ENCODE measurements around the gene BSND. TPM values are rescaled to one million over a fixed set of nuclear protein-coding genes. Genes with fewer than 3 reads are reported as not detected.
"Not testable (repeated sequence)": the region's sequence is repeated elsewhere in the genome, so short reads cannot be mapped to it uniquely, and the experiment has no call there.

The BSND gene
- total and polyA plus RNA-seq, 8 donors: not detected

GRCh38 chr1:55021942-55022546 lies 23.3 kb downstream of the BSND start:
- DNase-seq: peak; percentile 95
- intact Hi-C loops (cut with DNase I; ENCODE audit: low total_unique reads): no loop called here
- no peaks in the 10 kb centered on the region for H3K9me3 ChIP-seq
- no peaks in the 10 kb centered on the region for H3K36me3 ChIP-seq
- H3K27me3 ChIP-seq: peaks cover 0 to 24% (median 5%) of the 10 kb centered on the region in 3 donors
- 41 to 46% (median 43%) methylated on average over 11 to 15 of the region's 15 CpGs for WGBS, 5 donors
- peaks cover 0 to 8% (median 3%) of the 10 kb centered on the region in 4 donors for H3K4me1 ChIP-seq
- no peak overlapping the region for H3K4me3 ChIP-seq
- H3K27ac ChIP-seq: no peak overlapping the region
- TF ChIP-seq CTCF (IDR thresholded peaks at IDR 0.05) (peak in 5 of 7 experiments; percentile 67 to 85 (median 80)), POLR2AphosphoS5 (IDR thresholded peaks at IDR 0.05) (peak in 1 of 3 donors; percentile 44), POLR2A (IDR thresholded peaks at IDR 0.05) (no peak), EP300 (IDR thresholded peaks at IDR 0.05) (no peak)

GRCh38 chr1:55024163-55024562 lies 25.4 kb downstream of the BSND start:
- DNase-seq; H3K4me1 ChIP-seq; H3K9me3 ChIP-seq; H3K4me3 ChIP-seq; H3K36me3 ChIP-seq; intact Hi-C loops (cut with DNase I; ENCODE audit: low total_unique reads); H3K27ac ChIP-seq: not testable (repeated sequence)
- H3K27me3 ChIP-seq: peaks cover 0 to 15% (median 0%) of the 10 kb centered on the region in 3 donors
- WGBS, 5 donors: 77 to 89% (median 80%) methylated on average over 7 to 10 of the region's 10 CpGs

GRCh38 chr1:55026682-55027081 lies 27.9 kb downstream of the BSND start:
- WGBS, 5 donors: 65 to 91% (median 78%) methylated on average over 3 of the region's 3 CpGs
- H3K4me1 ChIP-seq; H3K4me3 ChIP-seq; intact Hi-C loops (cut with DNase I; ENCODE audit: low total_unique reads); H3K36me3 ChIP-seq; H3K27ac ChIP-seq; H3K9me3 ChIP-seq; DNase-seq; H3K27me3 ChIP-seq: not testable (repeated sequence)

GRCh38 chr1:55031098-55031497 lies 32.4 kb downstream of the BSND start:
- H3K36me3 ChIP-seq; H3K27ac ChIP-seq; H3K4me1 ChIP-seq; H3K4me3 ChIP-seq; intact Hi-C loops (cut with DNase I; ENCODE audit: low total_unique reads); DNase-seq; H3K9me3 ChIP-seq: not testable (repeated sequence)
- H3K27me3 ChIP-seq: peaks cover 0 to 40% (median 0%) of the 10 kb centered on the region in 3 donors
- 94 to 98% (median 97%) methylated on average over 5 of the region's 5 CpGs for WGBS, 5 donors

- Histone ChIP-seq H3K27ac (no peak overlapping the region), H3K9me3 (no peaks in the 10 kb centered on the region), H3K4me1 (peaks cover 0 to 5% (median 0%) of the 10 kb centered on the region in 4 donors), H3K36me3 (no peaks in the 10 kb centered on the region), H3K4me3 (no peak overlapping the region), H3K27me3 (peaks cover 0 to 62% (median 5%) of the 10 kb centered on the region in 3 donors)
- no peak for TF ChIP-seq POLR2A (IDR thresholded peaks at IDR 0.05)
- TF ChIP-seq POLR2AphosphoS5 (IDR thresholded peaks at IDR 0.05): no peak
- WGBS, 5 donors: 79 to 96% (median 84%) methylated on average over 7 of the region's 7 CpGs
- intact Hi-C loops (cut with DNase I; ENCODE audit: low total_unique reads): no loop called here
- no peak for DNase-seq
Measured at GRCh38 chr1:55033265-55033614, 34.5 kb downstream of the BSND start.

GRCh38 chr1:55034476-55035133 lies 35.9 kb downstream of the BSND start:
- no peak overlapping the region for H3K27ac ChIP-seq
- no peak overlapping the region for H3K4me3 ChIP-seq
- H3K9me3 ChIP-seq: no peaks in the 10 kb centered on the region
- DNase-seq: no peak
- intact Hi-C loops (cut with DNase I; ENCODE audit: low total_unique reads): no loop called here
- H3K4me1 ChIP-seq: peaks cover 7 to 14% (median 7%) of the 10 kb centered on the region in 4 donors
- 83 to 92% (median 88%) methylated on average over 6 of the region's 6 CpGs for WGBS, 5 donors
- peaks cover 0 to 75% (median 19%) of the 10 kb centered on the region in 3 donors for H3K27me3 ChIP-seq
- no peaks in the 10 kb centered on the region for H3K36me3 ChIP-seq
- TF ChIP-seq CTCF (IDR thresholded peaks at IDR 0.05) (no peak), POLR2AphosphoS5 (IDR thresholded peaks at IDR 0.05) (no peak), EP300 (IDR thresholded peaks at IDR 0.05) (no peak), POLR2A (IDR thresholded peaks at IDR 0.05) (no peak)

Measured in stomach (tissue), 9 donors.